ENCODE data around the gene NOS1AP. TPM values are rescaled to one million over a fixed set of nuclear protein-coding genes. Genes with fewer than 3 reads are reported as not detected.

Gene NOS1AP
- total RNA-seq, 2 experiments from 2014 or later = 0.18 TPM

- Mint-ChIP-seq H3K4me3 (no peak overlapping the region), H3K9me3 (no peaks in the 10 kb centered on the region), H3K36me3 (ENCODE audit: low read depth) (no peaks in the 10 kb centered on the region), H3K27me3 (peaks cover 9% of the 10 kb centered on the region), H3K27ac (no peak overlapping the region), H3K4me1 (ENCODE audit: low read depth) (no peaks in the 10 kb centered on the region)
- no peak for ATAC-seq
- intact Hi-C loops (cut with micrococcal nuclease) = no loop called here
- CTCF ChIA-PET = no interaction called here
- TF ChIP-seq CTCF (IDR thresholded peaks at IDR 0.05) = no peak
- DNase-seq = no peak
- POLR2A ChIA-PET = no interaction called here
Measured at GRCh38 chr1:162158624-162159271, 89.3 kb downstream of the NOS1AP start.

DNA sequence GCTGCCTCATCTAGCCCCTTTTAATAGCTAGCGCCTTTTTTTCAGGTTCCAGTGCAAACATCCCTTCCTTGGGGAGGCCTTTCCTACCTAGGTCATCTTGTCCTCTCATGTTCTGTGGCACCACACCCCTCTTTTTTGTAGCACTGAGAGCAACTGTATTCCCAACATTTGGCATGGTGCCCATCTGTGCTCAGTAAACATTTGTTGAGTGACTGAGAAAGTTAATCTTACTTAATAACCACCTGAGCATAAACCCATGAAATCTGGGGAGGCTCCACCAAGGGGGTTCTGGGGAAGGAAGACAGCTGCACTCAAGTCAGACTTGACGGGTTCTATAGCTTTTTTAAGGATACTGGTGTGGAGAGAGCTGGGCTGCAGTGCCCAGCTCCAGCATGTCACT lies 90.0 kb downstream of the NOS1AP start:
- H3K4me1 Mint-ChIP-seq (ENCODE audit: low read depth) = no peaks in the 10 kb centered on the region
- intact Hi-C loops (cut with micrococcal nuclease) = no loop called here
- TF ChIP-seq CTCF (IDR thresholded peaks at IDR 0.05) = no peak
- H3K4me3 Mint-ChIP-seq = no peak overlapping the region
- no peak for ATAC-seq
- peaks cover 10% of the 10 kb centered on the region for H3K27me3 Mint-ChIP-seq
- ChIA-PET POLR2A (no interaction called here), CTCF (no interaction called here)
- DNase-seq = no peak
- H3K9me3 Mint-ChIP-seq = no peaks in the 10 kb centered on the region
- H3K36me3 Mint-ChIP-seq (ENCODE audit: low read depth) = no peaks in the 10 kb centered on the region
- no peak overlapping the region for H3K27ac Mint-ChIP-seq

- intact Hi-C loops (cut with micrococcal nuclease) = no loop called here
- no peak overlapping the region for H3K27ac Mint-ChIP-seq
- H3K36me3 Mint-ChIP-seq (ENCODE audit: low read depth) = no peaks in the 10 kb centered on the region
- no peak for ATAC-seq
- no peaks in the 10 kb centered on the region for H3K4me1 Mint-ChIP-seq (ENCODE audit: low read depth)
- no peak for DNase-seq
- ChIA-PET CTCF (no interaction called here), POLR2A (no interaction called here)
- no peak overlapping the region for H3K4me3 Mint-ChIP-seq
- TF ChIP-seq CTCF (IDR thresholded peaks at IDR 0.05) = no peak
- peaks cover 18% of the 10 kb centered on the region for H3K27me3 Mint-ChIP-seq
- no peaks in the 10 kb centered on the region for H3K9me3 Mint-ChIP-seq
Measured at GRCh38 chr1:162161916-162162550, 92.5 kb downstream of the NOS1AP start.

DNA sequence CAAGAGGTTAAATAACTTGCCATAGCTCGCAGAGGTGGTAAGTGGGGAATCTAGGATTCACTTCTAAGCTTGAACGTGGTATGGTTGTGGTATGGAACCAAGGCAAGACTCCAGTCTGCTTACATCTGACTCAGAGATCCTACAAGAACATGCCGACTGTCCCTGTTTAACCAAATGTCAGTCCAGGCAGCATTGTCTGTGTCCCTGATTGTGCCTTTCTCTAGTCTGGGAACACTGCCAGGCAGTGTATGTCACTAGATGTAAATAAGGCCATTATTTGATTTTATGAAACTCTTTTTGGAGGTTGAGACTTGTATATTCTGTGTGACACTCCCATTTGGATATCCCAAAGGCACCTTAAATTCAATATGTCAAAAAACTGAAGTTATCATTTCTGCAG lies 96.0 kb downstream of the NOS1AP start:
- no peak overlapping the region for H3K27ac Mint-ChIP-seq
- no peaks in the 10 kb centered on the region for H3K9me3 Mint-ChIP-seq
- intact Hi-C loops (cut with micrococcal nuclease) = no loop called here
- no peaks in the 10 kb centered on the region for H3K4me1 Mint-ChIP-seq (ENCODE audit: low read depth)
- H3K27me3 Mint-ChIP-seq = peaks cover 18% of the 10 kb centered on the region
- TF ChIP-seq CTCF (IDR thresholded peaks at IDR 0.05) = no peak
- H3K36me3 Mint-ChIP-seq (ENCODE audit: low read depth) = no peaks in the 10 kb centered on the region
- no peak for ATAC-seq
- ChIA-PET POLR2A (no interaction called here), CTCF (no interaction called here)
- DNase-seq = no peak
- H3K4me3 Mint-ChIP-seq = no peak overlapping the region

DNA sequence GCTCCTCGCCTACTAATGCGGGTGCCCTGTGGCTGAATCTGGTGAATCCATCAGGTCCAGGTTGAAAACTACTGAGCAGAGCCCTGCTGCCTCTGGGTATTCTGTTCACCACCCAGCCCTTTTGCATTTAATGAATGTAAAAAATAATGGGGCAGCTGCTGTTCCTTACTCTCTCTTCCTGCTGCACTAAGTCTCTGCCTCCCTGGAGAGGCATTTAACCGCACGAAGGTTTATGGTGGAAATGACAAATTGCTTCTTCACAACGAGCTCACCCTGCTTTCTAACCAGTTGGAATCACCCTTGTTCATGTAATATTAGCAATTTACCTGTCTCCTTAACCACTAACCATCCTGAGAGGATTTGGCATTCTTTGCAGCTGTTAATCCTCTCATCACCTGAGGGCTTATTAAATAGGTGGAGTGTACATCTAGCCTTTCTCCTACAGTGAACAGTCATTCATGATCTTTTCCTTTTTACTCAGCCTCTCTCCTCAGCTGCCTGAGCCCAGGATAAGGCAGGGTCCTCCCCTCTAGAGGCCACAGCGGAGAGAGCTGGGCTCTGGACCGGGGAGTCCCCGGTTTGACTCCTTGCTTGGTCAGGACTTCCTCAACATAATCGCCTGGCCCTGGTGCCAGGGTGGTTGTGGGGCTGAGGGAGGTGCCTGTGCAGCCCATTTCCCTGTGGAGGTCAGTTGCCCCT lies 97.6 kb downstream of the NOS1AP start:
- Mint-ChIP-seq H3K9me3 (no peaks in the 10 kb centered on the region), H3K4me1 (ENCODE audit: low read depth) (no peaks in the 10 kb centered on the region), H3K4me3 (no peak overlapping the region), H3K27ac (no peak overlapping the region), H3K27me3 (peaks cover 20% of the 10 kb centered on the region), H3K36me3 (ENCODE audit: low read depth) (no peaks in the 10 kb centered on the region)
- DNase-seq = no peak
- no peak for TF ChIP-seq CTCF (IDR thresholded peaks at IDR 0.05)
- no peak for ATAC-seq
- ChIA-PET POLR2A (no interaction called here), CTCF (no interaction called here)
- intact Hi-C loops (cut with micrococcal nuclease) = no loop called here

Measured in activated CD8-positive, alpha-beta T cell treated with anti-CD3 and anti-CD28 coated beads for 36 hours (primary cell).